Measurements from ENCODE around the gene RAVER1. TPM values are rescaled to one million over a fixed set of nuclear protein-coding genes. Genes with fewer than 3 reads are reported as not detected.

RAVER1 gene
- total RNA-seq, 3 donors from 2014 or later (not counting 1 experiment from before 2014, with no cell fraction given): 42.5 to 64.3 (median 55.9) TPM

DNA sequence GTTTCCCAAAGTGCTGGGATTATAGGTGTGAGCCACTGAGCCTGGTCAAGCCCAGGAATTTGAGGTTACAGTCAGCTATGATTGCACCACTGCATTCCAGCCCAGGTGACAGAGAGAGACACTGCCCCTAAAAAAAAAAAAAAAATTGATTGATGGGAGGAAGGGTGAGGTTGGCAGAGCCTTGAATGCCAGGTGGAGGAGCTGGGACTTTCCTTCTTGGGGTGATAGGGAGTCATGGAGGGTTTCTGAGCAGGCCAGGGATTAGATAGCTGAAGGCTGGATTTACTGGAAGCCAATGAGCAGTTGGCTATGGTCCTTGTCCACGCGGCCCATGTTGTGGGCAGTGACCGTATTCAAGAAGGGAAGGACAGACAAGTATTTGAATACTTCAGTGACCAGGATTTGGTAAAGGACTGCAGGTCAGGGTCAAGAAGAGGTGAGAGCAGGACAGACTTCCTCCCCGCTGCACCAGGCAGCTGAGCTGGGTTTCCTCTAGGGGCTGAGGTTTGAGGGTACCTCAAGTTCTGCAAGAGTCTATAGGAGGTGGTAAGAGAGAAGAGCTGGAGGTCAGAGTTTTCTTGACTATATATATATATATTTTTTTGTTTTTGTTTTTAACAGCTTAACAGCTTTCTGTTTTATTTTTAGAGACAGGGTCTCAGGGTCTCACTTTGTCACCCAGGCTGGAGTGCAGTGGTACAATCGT, 53.4 kb downstream of the RAVER1 start:
- Histone ChIP-seq H3K27me3 (ENCODE audit: control insufficient read depth, insufficient read depth, low read length) (no peaks in the 10 kb centered on the region), H3K27ac (ENCODE audit: low read length) (peak overlapping the region; percentile 47), H3K4me3 (ENCODE audit: low read length) (no peak overlapping the region), H3K4me1 (ENCODE audit: control insufficient read depth, insufficient read depth, low read length) (peaks cover 28% of the 10 kb centered on the region), H3K9me3 (ENCODE audit: control insufficient read depth, insufficient read depth, low read length) (no peaks in the 10 kb centered on the region), H3K36me3 (ENCODE audit: control insufficient read depth, insufficient read depth, low read length) (peaks cover 37% of the 10 kb centered on the region)
- Mint-ChIP-seq H3K36me3 (peaks cover under 1% of the 10 kb centered on the region), H3K4me3 (peak overlapping the region; percentile 56), H3K4me1 (peaks cover 18 to 21% of the 10 kb centered on the region in 2 donors), H3K9me3 (no peaks in the 10 kb centered on the region), H3K27me3 (ENCODE audit: low read depth in 2 of 2) (no peaks in the 10 kb centered on the region), H3K27ac (peak overlapping the region; percentile 75 to 84)
- ATAC-seq: peak; percentile 48 to 62 (median 59)
- DNase-seq: no peak
- TF ChIP-seq, protein P1, sequence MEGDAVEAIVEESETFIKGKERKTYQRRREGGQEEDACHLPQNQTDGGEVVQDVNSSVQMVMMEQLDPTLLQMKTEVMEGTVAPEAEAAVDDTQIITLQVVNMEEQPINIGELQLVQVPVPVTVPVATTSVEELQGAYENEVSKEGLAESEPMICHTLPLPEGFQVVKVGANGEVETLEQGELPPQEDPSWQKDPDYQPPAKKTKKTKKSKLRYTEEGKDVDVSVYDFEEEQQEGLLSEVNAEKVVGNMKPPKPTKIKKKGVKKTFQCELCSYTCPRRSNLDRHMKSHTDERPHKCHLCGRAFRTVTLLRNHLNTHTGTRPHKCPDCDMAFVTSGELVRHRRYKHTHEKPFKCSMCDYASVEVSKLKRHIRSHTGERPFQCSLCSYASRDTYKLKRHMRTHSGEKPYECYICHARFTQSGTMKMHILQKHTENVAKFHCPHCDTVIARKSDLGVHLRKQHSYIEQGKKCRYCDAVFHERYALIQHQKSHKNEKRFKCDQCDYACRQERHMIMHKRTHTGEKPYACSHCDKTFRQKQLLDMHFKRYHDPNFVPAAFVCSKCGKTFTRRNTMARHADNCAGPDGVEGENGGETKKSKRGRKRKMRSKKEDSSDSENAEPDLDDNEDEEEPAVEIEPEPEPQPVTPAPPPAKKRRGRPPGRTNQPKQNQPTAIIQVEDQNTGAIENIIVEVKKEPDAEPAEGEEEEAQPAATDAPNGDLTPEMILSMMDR (IDR thresholded peaks at IDR 0.05): no peak
- intact Hi-C loops (cut with micrococcal nuclease): no loop called here
- 20% methylated on average over 5 of the region's 5 CpGs for WGBS (ENCODE audit: insufficient coverage)

DNA sequence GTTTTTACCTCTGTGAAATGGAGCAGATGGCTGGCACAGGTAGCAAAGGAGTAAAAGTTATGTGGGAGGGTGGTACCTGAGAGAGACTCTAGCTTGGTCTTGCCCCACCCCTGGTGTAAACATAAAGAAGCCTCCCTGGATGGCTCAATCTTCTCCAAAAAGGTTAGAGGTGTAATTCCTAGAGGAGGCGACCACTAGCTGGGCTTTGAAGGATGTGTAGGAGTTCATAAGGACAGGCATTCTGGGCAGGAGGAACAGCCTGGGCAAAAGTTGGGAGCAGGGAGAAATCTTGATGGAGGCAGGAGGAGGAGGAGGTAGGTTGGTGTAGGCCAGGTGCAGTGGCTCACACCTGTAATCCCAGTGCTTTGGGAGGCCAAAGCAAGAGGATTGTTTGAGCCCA, 54.4 kb downstream of the RAVER1 start:
- Mint-ChIP-seq H3K9me3 (no peaks in the 10 kb centered on the region), H3K27ac (peak overlapping the region; percentile 75 to 84), H3K36me3 (no peaks in the 10 kb centered on the region), H3K4me1 (peaks cover 24 to 25% of the 10 kb centered on the region in 2 donors), H3K27me3 (ENCODE audit: low read depth in 2 of 2) (no peaks in the 10 kb centered on the region), H3K4me3 (peak overlapping the region; percentile 25)
- no peaks in the 10 kb centered on the region for H3K9me3 ChIP-seq (ENCODE audit: control insufficient read depth, insufficient read depth, low read length)
- intact Hi-C loops (cut with micrococcal nuclease): no loop called here
- no peaks in the 10 kb centered on the region for H3K27me3 ChIP-seq (ENCODE audit: control insufficient read depth, insufficient read depth, low read length)
- no peak for DNase-seq
- no peak overlapping the region for H3K27ac ChIP-seq (ENCODE audit: low read length)
- TF ChIP-seq, protein P1 (IDR thresholded peaks at IDR 0.05): no peak
- WGBS (ENCODE audit: insufficient coverage): 100% methylated on average over 1 of the region's 1 CpG
- H3K4me1 ChIP-seq (ENCODE audit: control insufficient read depth, insufficient read depth, low read length): peaks cover 28% of the 10 kb centered on the region
- peaks cover 30% of the 10 kb centered on the region for H3K36me3 ChIP-seq (ENCODE audit: control insufficient read depth, insufficient read depth, low read length)
- ATAC-seq: no peak
- H3K4me3 ChIP-seq (ENCODE audit: low read length): no peak overlapping the region

DNA sequence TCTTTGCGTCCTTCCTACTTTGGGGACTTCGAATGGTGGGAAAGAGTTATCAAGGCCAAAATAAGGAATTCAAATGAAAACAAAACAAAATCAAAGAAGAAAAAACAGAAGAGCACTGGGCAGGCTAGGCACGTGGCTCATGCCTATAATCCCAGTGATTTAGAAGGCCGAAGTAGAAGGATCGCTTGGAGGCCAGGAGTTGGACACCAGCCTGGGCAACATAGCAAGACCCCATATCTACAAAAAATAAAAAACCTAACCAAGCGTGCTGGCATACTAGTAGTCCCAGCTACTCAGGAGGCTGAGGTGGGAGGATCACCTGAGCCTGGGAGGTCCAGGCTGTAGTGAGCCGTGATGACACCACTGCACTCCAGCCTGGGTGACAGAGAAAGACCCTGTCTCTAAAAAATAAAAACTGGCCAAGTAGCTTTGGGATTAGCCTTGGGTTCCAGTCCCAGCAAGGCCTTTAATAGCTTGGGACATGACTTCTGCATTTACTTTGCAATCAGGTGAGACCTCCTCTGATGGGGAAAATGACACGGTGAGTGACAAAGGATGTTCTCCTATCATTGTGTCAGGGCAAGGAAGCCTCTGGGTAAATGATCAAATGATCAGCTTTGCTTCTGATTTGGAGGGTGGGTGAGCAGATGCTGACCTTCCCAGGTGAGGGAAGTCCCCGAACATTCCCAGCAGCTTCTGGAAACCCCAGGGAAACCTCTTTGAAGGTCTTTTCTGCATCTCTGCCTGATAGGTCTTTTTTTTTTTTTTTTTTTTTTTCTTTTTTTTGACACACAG, 55.3 kb downstream of the RAVER1 start:
- peaks cover 24 to 27% of the 10 kb centered on the region in 2 donors for H3K4me1 Mint-ChIP-seq
- no peak for DNase-seq
- ATAC-seq: no peak
- H3K27me3 Mint-ChIP-seq (ENCODE audit: low read depth in 2 of 2): no peaks in the 10 kb centered on the region
- no peaks in the 10 kb centered on the region for H3K36me3 Mint-ChIP-seq
- peak overlapping the region in 1 of 2 donors; percentile 41 for H3K27ac Mint-ChIP-seq
- peaks cover 23% of the 10 kb centered on the region for H3K36me3 ChIP-seq (ENCODE audit: control insufficient read depth, insufficient read depth, low read length)
- H3K27ac ChIP-seq (ENCODE audit: low read length): no peak overlapping the region
- no peaks in the 10 kb centered on the region for H3K9me3 Mint-ChIP-seq
- peaks cover 29% of the 10 kb centered on the region for H3K4me1 ChIP-seq (ENCODE audit: control insufficient read depth, insufficient read depth, low read length)
- TF ChIP-seq, protein P1 (IDR thresholded peaks at IDR 0.05): no peak
- no peaks in the 10 kb centered on the region for H3K27me3 ChIP-seq (ENCODE audit: control insufficient read depth, insufficient read depth, low read length)
- H3K4me3 Mint-ChIP-seq: no peak overlapping the region
- WGBS (ENCODE audit: insufficient coverage): 93% methylated on average over 9 of the region's 9 CpGs
- no peak overlapping the region for H3K4me3 ChIP-seq (ENCODE audit: low read length)
- no peaks in the 10 kb centered on the region for H3K9me3 ChIP-seq (ENCODE audit: control insufficient read depth, insufficient read depth, low read length)
- intact Hi-C loops (cut with micrococcal nuclease): no loop called here
